Measurements from ENCODE around the gene A1CF.

GRCh38 chr10:50832171-50832751 lies 53.2 kb downstream of the A1CF start:
- TF ChIP-seq POLR2A (IDR thresholded peaks at IDR 0.05) (no peak), CTCF (IDR thresholded peaks at IDR 0.05) (no peak)
